ENCODE data around the gene CFAP100. TPM values are rescaled to one million over a fixed set of nuclear protein-coding genes. Genes with fewer than 3 reads are reported as not detected.

The CFAP100 gene
- total RNA-seq, 1 experiment from 2014 or later = not detected

DNA sequence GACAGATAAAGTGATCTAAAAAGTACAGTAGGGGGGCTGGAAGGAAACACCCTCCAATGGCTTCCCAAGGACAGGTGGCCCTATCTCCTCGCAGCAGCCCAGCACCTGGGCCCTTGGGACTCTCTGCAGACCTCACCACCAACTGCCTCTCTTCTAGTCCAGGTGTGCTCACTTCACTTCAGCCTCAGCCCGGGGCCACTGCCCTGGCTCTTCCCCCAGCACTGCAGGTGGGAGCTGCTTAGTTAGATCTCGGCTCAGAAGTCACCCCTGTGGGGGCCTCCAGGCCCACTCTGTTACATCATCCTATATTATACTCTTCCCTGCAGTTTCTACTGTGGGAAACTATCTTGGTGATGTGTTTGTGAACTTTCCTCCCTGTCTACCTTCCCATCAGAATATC is 39.5 kb upstream of the CFAP100 start:
- no peak for DNase-seq (ENCODE audit: low read depth, low spot score)
- in situ Hi-C loops (cut with HindIII; ENCODE audit: low pct_unique_long_range_greater_than_20kb, low sequenced_read_pairs) = no loop called here

DNA sequence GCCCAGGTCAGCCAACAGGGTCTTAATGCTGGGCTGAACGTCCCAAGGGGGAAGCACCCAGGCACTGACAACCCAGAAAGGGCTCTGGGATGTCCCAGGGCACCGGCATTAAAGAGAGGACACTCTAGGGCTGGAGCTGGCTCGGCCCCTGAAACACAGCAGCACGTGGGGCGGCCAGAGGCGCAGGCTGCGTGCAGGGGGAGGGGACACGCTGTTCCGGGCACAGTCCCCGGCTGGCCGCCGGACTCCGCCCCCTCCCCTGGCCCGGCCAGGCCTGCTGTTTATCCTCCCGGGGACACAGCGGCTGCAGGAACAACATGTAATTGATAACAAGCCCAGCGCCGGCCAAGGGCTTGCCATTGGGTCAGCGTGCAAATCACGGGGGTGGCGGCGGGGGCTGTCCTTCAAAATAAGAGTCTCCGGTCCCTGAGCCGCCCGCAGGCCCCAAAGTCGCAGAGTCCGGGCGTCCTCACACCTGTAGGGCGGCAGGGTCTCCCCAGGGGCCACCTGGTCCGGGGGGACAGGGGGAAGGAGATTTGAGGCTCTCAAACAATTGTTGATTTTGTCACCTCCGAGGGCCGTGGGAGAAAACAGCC is 38.8 kb upstream of the CFAP100 start:
- in situ Hi-C loops (cut with HindIII; ENCODE audit: low pct_unique_long_range_greater_than_20kb, low sequenced_read_pairs) = no loop called here
- DNase-seq (ENCODE audit: low read depth, low spot score) = peak; percentile 94

DNA sequence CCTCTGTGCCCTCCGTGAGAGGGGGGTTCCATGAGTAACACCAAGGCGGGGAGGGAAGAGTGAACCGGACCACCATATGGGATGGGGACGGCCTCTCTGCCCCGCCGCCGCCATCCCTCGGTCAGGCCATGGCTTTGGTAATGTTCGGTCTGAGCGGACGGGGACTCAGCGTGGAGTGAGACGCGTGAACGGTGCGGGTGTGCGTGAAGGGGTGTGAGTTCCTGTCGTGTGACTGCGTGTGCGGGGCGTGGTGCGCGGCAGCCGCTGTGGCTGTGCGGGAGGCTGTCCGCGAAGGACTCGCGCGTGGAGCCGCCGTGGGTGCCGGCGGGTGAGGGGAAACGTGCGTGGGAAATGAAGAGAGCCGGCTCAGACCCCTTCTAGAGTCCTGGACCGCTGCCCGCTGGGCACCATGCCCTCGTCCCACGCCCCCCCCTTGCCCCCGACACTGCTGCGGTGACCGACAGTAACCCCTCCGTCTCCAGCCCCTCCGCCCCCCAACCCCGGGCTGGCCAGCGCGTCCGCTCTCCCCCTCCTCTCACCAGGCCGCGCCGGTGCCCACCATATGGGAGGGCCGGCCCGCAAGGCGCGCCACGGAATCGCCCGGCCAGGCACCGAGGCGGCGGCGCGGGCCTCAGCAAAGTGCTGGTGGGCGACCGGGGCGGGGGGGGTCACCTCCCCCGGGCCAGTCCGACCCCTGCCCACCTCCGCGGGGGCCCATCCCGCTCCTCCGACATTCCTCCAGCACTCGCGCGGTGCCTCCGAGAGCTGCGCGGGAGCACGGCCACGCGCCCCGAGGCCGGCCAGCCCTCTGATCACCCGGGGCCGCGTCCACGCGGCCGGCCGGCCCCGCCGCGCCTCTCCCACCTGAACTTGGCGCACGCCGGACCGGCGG is 38.1 kb upstream of the CFAP100 start:
- DNase-seq (ENCODE audit: low read depth, low spot score) = no peak
- in situ Hi-C loops (cut with HindIII; ENCODE audit: low pct_unique_long_range_greater_than_20kb, low sequenced_read_pairs) = no loop called here

DNA sequence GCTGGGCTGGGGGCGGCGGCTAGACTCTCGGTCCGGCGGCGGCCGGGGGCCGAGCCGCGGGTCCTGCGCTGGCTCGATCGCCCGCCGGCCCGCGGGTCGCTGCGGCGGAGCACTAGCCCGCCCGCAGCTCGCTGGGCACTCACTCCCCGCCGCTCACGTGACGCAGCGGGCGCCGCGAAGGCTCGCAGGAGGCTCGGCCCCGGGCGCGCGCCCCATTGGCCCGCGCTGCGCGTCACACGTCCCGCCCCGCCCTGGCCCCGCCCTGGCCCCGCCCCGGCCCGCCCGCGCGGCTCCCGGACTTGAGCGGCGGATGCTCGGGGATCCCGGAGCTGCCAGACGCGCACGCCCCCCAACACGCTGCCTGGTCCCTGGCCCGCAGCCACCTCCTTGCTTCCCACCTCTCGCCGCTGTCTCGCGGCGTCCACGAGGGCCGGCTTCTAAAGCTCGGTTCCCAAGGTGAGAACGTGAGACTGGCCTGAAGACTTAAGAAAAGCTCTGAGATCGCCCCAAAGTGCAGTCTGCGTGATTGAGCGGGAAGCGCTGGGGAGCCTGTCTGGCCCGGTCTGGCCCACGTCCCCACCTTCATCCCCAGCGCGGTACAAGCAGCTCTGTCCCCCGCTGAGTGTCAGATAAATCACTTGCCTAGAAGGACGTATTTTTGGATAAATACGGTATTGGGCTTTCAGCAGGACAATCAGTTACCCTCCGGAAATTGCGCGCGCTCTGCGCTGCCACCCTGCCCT is 37.2 kb upstream of the CFAP100 start, which contains the start of gene KLF15:
TSS of gene KLF15 (minus strand) at position 114 of the 743 bp plus-strand sequence. CDS start 4,486 bp downstream, outside the sequence.
- peak; percentile 81 for DNase-seq (ENCODE audit: low read depth, low spot score)
- in situ Hi-C loops (cut with HindIII; ENCODE audit: low pct_unique_long_range_greater_than_20kb, low sequenced_read_pairs) = no loop called here

DNA sequence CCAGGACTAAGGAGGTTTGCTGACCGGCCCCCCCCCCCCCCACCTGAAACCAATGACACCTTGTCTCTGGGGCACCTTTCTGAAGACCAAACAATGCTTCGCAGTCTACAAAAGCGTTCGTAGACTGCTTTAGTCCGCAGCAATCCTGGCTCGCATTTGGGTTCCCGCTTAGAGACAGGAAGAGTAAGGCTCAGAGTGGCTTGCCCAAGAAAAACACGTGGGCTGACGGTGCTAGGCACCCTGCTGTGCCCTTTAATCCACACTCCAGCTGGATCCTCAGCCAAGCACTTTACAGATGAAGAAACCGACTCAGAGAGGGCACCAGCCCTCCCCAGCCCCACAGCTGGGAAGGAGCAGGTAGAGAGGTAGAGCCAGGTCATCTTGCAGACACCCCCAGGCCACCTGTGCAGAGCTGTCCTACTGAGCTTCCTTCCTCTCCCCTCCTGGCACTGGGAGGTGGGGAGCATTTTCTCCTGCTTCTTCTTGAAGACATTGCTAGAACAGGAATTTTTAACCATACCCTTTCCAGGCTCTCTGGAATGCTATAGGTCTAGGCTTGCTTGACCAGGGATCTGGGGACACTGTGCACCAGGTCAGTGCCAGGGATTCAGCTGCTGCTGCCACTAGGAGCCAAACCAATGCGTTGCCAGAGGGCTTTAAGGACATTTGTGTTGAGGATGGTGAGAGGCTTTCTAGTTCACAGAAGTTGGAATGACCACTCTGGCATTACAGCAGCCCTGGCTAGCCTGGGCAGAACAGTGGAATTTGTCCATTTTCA is 36.5 kb upstream of the CFAP100 start:
- in situ Hi-C loops (cut with HindIII; ENCODE audit: low pct_unique_long_range_greater_than_20kb, low sequenced_read_pairs) = no loop called here
- DNase-seq (ENCODE audit: low read depth, low spot score) = no peak

DNA sequence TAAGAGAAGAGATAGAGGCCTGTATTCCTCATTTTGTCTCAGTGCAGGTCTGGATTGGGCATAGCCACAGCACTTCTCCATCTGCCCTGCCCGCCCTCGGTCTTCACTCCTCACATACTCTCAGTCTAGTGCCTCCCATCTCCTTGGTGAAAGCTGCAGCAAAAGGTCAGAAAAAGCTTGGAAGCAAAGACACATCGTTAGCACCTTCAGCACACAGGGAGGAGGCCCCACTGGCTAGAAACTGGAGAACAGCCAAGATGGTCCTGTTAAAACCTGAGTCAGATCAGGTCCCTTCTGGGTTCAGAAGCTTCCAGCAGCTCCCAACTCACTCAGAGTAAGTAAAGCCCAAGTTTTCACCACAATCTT is 35.9 kb upstream of the CFAP100 start:
- in situ Hi-C loops (cut with HindIII; ENCODE audit: low pct_unique_long_range_greater_than_20kb, low sequenced_read_pairs) = no loop called here

DNA sequence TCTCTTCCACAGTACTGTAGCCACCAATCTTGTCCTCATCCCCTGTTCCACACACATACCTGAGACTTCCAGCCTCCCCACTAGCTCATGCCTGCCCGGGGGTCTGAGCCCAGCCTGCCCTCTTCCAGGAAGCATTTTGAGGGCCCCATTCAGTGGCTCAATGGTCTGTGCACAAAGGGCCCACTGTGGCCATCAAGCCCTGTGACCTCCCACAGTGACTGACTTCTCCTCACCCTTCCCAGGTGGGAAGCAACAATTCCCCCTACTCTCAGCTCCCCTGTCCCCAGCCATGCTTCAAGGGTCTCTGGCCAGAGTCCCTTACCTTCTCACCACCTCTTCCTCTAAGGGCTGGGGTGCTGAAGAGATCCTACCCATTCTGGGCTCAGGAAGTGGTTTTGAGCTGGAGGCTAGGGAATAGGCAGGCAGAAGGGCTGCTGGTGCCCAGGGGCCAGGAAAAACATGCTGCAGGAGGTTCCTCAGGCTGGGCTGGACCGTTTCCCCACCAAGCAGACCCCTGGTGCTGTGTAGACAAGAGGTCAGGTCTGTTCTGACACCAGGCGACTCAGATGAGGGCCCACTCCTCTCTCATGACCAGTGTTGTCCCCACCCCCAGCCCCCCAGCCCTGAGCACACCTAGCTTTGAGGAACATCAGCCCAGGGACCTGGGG is 34.5 kb upstream of the CFAP100 start:
- DNase-seq (ENCODE audit: low read depth, low spot score) = no peak
- in situ Hi-C loops (cut with HindIII; ENCODE audit: low pct_unique_long_range_greater_than_20kb, low sequenced_read_pairs) = no loop called here

More for the DNA sequence above, 35.9 kb upstream of the CFAP100 start:
- DNase-seq (ENCODE audit: low read depth, low spot score) = no peak

DNA sequence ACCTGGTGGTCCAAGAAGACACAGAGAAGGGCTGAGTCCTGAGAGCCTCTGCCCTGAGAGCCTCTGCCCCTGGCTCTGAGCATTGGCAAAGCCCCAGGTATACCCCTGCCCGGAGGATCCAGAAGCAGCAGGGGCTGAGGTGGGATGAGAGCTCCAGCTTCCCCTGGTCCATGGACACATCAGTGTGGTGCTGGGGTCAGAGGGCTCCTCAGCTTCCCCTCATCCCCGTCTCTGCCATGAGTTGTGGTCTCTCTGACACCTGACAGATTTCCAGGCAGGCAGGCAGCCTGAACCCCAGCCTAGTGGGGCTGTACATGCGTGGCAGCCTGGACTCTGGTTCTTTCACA is 34.0 kb upstream of the CFAP100 start:
- no peak for DNase-seq (ENCODE audit: low read depth, low spot score)
- in situ Hi-C loops (cut with HindIII; ENCODE audit: low pct_unique_long_range_greater_than_20kb, low sequenced_read_pairs) = no loop called here

DNA sequence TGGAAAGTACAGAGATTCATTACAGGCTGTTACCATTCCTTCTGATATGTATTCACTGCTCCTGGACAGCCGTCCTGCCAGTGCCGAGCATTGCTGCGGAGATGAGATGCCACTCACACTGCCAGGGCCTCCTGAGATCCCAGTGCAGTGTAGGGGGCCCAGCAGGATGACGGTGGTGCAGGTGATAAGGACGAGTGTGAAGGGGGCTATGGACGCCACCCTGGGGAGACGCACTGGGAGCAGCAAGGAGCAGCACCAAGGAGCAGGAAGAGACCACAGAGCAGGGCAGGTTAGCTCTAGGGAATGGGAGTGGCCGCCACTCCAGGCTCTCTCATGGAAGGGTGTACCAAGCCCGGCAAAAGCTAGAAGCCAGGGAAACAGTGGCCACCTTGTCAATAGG is 33.5 kb upstream of the CFAP100 start:
- in situ Hi-C loops (cut with HindIII; ENCODE audit: low pct_unique_long_range_greater_than_20kb, low sequenced_read_pairs) = no loop called here
- no peak for DNase-seq (ENCODE audit: low read depth, low spot score)

DNA sequence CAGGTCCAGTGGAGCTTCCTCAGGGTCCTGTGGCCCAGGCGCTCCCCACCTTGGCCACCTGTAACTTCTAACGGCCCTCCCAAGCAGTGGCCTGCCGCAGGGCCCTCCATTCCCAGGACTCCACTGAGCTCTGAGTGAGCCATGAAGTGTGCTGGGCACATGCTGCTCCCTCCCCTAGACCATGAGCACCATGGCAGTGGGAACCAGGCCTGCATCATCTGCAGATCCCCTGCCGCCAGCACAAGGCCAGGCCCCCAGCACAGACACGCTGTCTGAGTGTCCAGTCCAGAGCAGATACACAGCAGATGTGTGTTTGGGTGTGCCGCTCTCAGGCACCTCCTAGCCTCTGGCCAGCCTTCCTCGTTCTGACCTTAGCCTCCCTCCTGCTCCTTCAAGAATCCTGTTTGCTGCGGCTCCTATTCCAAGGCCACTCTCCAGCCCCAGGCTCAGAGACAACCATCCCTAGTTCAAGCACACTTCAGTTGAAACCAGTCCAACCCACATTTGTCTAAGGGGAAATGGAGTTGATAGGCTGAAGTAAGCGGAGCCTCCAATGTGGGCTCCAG is 30.5 kb upstream of the CFAP100 start:
- in situ Hi-C loops (cut with HindIII; ENCODE audit: low pct_unique_long_range_greater_than_20kb, low sequenced_read_pairs) = no loop called here
- no peak for DNase-seq (ENCODE audit: low read depth, low spot score)

DNA sequence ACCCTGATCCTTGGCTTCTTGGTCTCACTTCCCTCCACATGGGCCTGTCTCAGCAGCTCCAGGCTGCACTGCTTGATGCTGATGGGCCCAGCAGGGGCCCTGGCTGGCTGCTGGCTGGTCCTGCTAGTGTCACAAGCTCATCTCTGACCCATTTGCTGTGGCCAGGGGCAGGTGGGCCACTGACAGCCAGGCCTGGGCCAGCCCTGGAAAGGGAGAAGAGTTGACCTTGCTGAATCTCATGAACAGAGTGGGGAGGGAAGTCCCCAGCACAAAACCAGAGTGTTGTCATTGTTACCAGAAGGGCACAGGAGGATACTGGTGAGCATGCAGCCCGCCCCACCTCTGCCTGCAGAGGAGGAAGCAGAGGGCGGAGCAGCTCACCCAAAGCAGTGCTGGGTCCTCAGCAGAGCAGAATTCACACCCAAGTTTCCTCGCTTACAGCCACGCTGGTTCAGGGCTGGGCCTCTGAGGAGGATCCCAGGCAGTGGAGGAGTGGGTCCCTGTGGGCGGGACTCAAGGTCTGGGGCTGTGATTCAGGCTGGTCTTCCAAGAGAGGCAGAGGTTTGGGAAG is 29.9 kb upstream of the CFAP100 start:
- no peak for DNase-seq (ENCODE audit: low read depth, low spot score)
- in situ Hi-C loops (cut with HindIII; ENCODE audit: low pct_unique_long_range_greater_than_20kb, low sequenced_read_pairs) = no loop called here

DNA sequence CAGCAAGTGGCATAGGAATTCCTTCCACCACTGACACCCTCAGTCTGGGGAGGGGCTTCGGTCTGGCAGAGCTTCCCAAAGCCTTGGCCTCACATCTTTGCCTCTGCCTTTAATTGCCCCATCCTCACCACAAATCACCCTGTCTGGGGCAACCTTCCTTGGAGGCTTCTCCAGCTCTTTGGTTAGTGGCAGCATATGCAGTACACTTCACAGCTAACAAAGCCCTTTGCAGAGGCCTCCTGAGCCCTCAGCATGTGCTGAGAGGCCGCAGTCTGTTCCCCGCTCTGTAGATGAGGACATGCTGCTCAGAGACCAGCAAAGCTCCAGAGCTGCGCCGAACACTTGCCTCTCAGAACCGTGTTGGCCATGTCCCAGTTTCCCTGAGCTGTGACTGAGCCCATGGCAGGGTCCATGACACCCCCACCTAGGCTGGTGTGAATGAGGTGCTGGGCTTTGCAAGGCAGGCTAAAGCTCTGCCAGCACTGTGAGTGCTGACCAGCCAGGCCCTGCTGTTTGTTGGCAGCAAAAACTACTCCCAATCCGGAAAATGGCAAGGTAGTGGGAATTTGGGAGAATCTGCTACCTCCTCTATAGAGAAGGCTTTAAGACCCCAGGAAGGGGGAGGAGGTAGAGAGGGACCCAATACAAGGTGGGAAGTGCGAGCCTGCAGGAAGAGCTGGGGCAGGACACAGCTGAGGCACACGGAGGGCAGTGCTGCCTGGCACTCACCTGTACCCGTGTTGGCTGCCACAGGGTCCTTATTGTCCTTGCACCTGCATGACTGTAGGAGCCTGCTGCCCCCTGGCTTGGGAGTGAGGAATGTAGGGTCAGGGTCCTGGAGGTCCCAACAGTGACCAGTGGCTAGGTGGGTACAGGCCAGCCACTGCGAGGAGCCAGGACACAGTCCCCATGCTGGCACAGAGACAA is 29.1 kb upstream of the CFAP100 start:
- no peak for DNase-seq (ENCODE audit: low read depth, low spot score)
- in situ Hi-C loops (cut with HindIII; ENCODE audit: low pct_unique_long_range_greater_than_20kb, low sequenced_read_pairs) = no loop called here

DNA sequence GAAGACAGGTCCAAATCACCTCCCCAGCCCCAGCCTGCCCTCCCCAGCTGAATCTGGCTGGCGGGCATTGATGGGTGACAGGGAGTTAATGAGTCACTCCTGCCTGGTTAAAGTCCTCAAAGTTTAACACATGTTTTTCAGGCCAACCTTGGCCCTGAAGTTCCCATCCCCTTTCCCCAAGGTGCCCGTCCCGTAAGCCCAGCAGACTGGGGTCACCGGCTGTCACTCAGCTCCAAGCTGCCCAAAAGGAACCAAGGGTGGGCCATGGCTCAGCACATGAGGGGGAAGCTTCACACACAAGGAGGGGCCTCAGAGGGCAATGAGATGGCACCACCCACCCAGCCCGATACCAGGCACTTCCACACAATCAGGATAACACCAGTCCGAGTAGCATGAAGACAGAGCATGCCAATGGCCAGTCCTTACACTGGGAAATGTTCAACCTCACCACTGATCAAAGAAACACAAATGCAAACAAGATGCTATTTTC is 27.3 kb upstream of the CFAP100 start:
- in situ Hi-C loops (cut with HindIII; ENCODE audit: low pct_unique_long_range_greater_than_20kb, low sequenced_read_pairs) = no loop called here
- DNase-seq (ENCODE audit: low read depth, low spot score) = no peak

DNA sequence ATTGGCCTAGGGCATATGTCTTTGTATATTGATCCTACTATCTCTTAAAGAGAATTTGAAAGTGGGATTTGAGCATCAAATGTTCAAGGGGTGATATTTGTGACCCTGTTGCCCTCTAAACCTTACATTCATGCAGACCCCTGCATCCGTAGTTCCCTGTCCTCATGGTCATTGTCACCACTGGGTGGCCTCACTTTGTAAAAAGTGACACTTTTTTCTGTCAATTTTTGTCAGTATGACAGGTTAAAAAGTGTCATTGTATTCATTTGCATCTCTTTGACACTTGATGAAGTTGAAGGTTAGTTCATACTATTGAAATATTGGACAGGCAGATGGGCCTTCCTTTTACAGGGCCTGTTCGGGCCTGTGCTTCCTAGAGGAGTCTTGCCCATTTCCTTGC is 25.2 kb upstream of the CFAP100 start:
- no peak for DNase-seq (ENCODE audit: low read depth, low spot score)
- in situ Hi-C loops (cut with HindIII; ENCODE audit: low pct_unique_long_range_greater_than_20kb, low sequenced_read_pairs) = no loop called here

DNA sequence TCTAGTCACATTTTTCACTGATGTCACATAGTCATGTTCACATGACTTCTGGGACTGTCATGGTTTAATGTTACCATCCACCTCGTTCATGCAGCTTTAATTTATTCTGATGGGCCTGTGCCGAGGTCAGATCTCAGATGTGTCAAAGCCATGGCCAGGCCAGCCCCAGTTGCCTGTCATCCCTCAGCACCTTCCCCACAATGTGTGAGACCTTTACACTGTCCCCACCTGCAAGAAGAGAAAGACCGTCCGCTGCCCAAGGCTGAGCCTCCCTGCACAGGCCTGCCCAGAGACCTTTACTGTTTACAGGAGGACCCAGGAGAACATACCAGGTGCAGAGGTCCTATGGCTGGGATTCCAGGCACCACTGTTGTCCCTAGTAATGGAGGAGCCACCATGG is 24.7 kb upstream of the CFAP100 start:
- no peak for DNase-seq (ENCODE audit: low read depth, low spot score)
- in situ Hi-C loops (cut with HindIII; ENCODE audit: low pct_unique_long_range_greater_than_20kb, low sequenced_read_pairs) = no loop called here

DNA sequence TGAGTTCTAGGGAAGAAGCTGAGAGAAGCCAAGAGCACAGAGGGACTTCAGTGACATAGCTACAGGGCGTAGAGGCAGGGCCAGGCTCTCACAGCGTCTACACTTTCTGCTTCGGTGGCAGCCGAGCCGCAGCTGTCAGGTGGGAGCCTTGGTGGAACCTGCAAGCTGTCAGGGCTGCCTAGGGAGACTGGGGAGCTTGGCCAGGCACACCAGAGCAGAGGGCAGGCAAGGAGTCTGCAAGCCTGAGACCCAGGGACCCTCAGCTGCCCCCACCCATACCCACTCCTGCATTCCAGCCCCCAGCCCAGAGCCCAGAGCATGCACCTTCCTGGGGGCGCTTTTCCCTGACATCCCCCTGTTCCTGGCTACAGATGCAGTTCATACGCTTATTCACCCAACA is 24.1 kb upstream of the CFAP100 start:
- in situ Hi-C loops (cut with HindIII; ENCODE audit: low pct_unique_long_range_greater_than_20kb, low sequenced_read_pairs) = no loop called here
- DNase-seq (ENCODE audit: low read depth, low spot score) = no peak

Measured in SK-MEL-5 (cell line).